ENCODE measurements around the gene SARS1.

Gene SARS1

GRCh38 chr1:109263597-109264378, 50.1 kb downstream of the SARS1 start:
- DNase-seq, result peak; percentile 37 to 72 (median 64)

DNA sequence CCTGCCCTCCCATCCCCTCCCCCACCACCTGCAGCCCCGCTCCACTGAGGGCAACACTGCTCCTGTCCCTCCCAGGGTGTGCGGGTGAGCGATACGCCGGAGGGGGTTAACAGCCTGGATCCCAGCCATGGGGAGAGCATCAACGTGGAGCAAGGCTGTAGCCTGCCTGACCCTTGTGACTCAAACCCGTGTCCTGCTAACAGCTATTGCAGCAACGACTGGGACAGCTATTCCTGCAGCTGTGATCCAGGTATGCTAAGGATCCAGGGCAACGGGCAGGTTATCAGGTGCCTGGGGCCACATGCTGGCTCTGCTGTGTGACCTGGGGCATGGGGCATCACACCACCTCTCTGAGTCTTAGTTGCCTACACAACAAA, 50.6 kb downstream of the SARS1 start:
- DNase-seq, result no peak

GRCh38 chr1:109265016-109265415, 51.3 kb downstream of the SARS1 start:
- DNase-seq, result no peak

DNA sequence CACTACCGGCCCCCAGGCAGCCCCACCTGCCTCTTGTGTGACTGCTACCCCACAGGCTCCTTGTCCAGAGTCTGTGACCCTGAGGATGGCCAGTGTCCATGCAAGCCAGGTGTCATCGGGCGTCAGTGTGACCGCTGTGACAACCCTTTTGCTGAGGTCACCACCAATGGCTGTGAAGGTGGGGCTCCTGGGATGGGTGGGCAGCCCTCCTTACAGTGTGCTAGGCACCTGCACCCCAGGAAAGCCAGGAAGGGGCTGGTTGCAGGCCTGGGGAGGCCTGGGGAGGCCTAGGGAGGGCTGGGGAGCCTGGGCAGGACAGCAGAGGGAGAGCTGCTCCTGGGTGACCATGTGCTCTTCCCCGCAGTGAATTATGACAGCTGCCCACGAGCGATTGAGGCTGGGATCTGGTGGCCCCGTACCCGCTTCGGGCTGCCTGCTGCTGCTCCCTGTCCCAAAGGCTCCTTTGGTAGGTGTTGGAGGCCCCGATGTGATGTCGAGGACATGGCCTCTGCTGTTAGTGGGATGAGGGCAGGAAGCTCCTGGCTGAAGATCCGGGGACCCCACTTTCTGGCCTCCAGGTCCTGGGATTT, 52.1 kb downstream of the SARS1 start:
- no peak for DNase-seq

DNA sequence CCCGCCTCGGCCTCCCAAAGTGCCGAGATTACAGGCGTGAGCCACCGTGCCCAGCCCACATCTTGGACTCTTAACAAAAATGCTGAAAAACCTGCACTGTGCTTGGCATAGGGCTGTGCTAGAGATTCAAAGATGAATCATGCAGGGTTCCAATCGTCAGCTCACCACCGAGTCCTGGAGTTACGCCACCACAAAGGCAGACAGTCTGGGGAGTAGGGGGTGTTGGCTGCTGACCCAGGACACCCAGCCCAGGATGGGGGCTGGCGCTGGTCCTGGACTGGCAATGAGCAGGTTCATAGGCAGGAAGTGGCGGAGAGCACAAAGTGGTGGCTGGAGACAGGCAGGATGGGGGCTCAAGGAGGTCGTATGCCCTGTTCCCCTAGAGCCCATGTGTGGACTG, 53.2 kb downstream of the SARS1 start:
- DNase-seq, result no peak

DNA sequence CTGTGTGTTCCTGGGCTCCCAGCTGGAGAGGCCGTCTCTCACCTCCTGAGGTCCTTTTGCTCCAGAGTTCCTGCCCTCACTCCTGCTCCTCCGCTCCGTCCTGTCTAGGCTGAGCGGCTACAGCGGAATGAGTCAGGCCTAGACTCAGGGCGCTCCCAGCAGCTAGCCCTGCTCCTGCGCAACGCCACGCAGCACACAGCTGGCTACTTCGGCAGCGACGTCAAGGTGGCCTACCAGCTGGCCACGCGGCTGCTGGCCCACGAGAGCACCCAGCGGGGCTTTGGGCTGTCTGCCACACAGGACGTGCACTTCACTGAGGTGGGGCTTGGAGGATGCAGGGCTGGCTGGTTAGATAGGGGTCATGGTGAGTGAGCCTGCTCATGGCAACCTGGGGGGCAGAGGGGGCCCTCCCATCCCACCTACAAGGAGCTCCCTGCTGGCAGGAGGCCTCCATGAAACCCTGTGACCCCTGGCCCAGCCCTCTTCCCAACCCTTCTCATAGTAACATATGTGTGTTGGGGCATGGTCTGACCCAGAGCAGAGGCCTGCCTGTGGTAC, 54.1 kb downstream of the SARS1 start:
- no peak for DNase-seq

- DNase-seq, result no peak
These were observed 54.9 kb downstream of the SARS1 start for GRCh38 chr1:109268431-109269211.

DNA sequence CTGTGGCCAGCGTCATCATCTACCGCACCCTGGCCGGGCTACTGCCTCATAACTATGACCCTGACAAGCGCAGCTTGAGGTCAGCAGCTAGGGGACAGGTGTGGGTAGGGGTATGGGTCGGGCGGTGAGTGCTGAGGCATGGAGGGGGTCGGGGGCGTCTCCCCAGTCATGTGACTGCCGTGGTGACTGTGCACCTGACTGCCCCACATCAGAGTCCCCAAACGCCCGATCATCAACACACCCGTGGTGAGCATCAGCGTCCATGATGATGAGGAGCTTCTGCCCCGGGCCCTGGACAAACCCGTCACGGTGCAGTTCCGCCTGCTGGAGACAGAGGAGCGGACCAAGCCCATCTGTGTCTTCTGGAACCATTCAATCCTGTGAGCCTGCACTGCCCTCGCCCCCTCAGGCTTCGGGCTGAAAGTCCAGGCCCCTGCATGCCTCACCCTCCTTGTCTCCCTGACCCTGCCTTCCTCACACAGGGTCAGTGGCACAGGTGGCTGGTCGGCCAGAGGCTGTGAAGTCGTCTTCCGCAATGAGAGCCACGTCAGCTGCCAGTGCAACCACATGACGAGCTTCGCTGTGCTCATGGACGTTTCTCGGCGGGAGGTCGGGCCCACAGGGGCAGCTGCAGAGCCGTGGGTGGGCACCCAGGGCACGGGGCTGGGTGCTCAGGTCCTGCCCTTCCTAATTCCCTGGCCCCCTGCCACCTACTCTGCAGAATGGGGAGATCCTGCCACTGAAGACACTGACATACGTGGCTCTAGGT, 55.7 kb downstream of the SARS1 start:
- DNase-seq, result no peak

- no peak for DNase-seq
These were observed 56.4 kb downstream of the SARS1 start for GRCh38 chr1:109269981-109270622.

GRCh38 chr1:109270623-109271317, 57.1 kb downstream of the SARS1 start:
- DNase-seq, result no peak

DNA sequence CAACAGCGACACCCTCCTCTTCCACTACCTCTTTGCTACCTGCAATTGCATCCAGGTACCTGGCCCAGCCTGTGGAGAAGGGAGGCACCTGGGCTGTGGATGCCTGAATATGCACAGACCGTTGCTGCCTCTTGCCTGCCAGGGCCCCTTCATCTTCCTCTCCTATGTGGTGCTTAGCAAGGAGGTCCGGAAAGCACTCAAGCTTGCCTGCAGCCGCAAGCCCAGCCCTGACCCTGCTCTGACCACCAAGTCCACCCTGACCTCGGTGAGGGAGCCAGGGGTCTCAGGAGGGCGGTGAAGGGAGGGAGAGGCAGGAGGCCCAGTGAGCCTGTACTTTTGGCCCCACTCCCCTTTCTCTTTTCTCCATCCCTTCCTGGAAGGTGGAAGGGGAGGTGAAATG, 57.7 kb downstream of the SARS1 start:
- no peak for DNase-seq

DNA sequence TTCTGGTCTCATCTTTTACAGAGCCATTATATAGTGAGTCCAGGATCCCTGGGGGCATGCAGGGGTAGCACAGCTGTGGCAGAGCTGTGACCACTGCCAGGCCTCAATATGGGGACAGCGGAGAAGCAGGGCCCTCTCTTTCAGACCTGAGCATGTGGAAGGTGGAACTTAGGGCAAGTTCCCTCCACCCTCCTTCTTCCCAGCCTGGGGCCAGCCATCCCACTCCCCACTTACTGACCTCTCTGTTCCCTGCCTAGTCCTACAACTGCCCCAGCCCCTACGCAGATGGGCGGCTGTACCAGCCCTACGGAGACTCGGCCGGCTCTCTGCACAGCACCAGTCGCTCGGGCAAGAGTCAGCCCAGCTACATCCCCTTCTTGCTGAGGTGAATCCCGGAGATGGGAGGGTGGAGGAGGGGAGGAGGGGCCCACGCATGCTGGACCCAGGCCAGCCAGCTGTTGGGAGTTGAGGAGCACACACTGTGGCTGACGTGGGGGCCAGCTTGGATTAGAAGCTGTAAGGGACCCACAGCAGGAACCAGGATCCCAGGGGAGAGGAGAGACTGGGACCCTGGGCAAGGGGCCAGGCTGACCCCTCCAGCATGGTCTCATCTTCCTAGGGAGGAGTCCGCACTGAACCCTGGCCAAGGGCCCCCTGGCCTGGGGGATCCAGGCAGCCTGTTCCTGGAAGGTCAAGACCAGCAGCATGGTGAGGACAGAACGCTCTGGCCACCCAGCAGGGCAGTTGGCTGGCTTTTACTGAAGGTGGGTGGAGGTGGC, 58.5 kb downstream of the SARS1 start:
- DNase-seq, result no peak

GRCh38 chr1:109272831-109273547, 59.3 kb downstream of the SARS1 start:
- no peak for DNase-seq

- no peak for DNase-seq
These were observed 60.0 kb downstream of the SARS1 start for GRCh38 chr1:109273570-109274288.

- no peak for DNase-seq
These were observed 61.1 kb downstream of the SARS1 start for GRCh38 chr1:109274533-109275476.

- no peak for DNase-seq
These were observed 62.1 kb downstream of the SARS1 start for GRCh38 chr1:109275706-109276345.

GRCh38 chr1:109277434-109278204, 63.9 kb downstream of the SARS1 start:
- DNase-seq, result peak in 5 of 6 experiments; percentile 22 to 53 (median 29)

All from stimulated activated naive CD4-positive, alpha-beta T cell (primary cell).